Karpas-422 (cell line): ENCODE results near the gene RUNX2. TPM values are rescaled to one million over a fixed set of nuclear protein-coding genes. Genes with fewer than 3 reads are reported as not detected.

Experiments
- DNase-seq: peaks from one replicate; pipeline ENCODE4 v3.0.0-alpha.2; 2015
- H2AFZ ChIP-seq: fragments of 200-600 bp; sonication (generic); 2 replicates; pipeline ENCODE4 v1.6.1; 2014; ENCODE audit warnings: antibody characterized with exemption, low read length, mixed read lengths
- H3K27ac ChIP-seq: fragments of 200-600 bp; sonication (generic); 2 replicates; pipeline ENCODE4 v1.5.1; 2014; ENCODE audit warnings: mild to moderate bottlenecking, low read length, moderate library complexity
- H3K27me3 ChIP-seq: fragments of 200-600 bp; sonication (generic); 2 replicates; pipeline ENCODE4 v1.6.1; 2014; ENCODE audit warnings: low read length, mixed read lengths
- H3K36me3 ChIP-seq: fragments of 200-600 bp; sonication (generic); 2 replicates; pipeline ENCODE4 v1.6.1; 2014; ENCODE audit warnings: low read length, mixed read lengths; ENCODE audit not compliant: insufficient read depth
- H3K4me1 ChIP-seq: fragments of 200-600 bp; sonication (generic); 2 replicates; pipeline ENCODE4 v1.6.1; 2014; ENCODE audit warnings: mild to moderate bottlenecking, low read length, mixed read lengths
- H3K4me2 ChIP-seq: fragments of 200-600 bp; sonication (generic); 2 replicates; pipeline ENCODE4 v1.6.1; 2014; ENCODE audit warnings: low read length, low read depth, mild to moderate bottlenecking; ENCODE audit not compliant: poor library complexity, severe bottlenecking
- H3K4me3 ChIP-seq: fragments of 200-600 bp; sonication (generic); 2 replicates; pipeline ENCODE4 v1.5.1; 2014; ENCODE audit warnings: mild to moderate bottlenecking, antibody characterized with exemption, low read length, mixed read lengths
- H3K79me2 ChIP-seq: fragments of 200-600 bp; sonication (generic); 2 replicates; pipeline ENCODE4 v1.6.1; 2014; ENCODE audit warnings: mild to moderate bottlenecking, low read length, mixed read lengths
- H3K9ac ChIP-seq: fragments of 200-600 bp; sonication (generic); 2 replicates; pipeline ENCODE4 v1.6.0; 2014; ENCODE audit warnings: low read length
- H3K9me2 ChIP-seq: fragments of 200-600 bp; sonication (generic), shearing (Covaris generic); replicated peaks from 2 replicates; pipeline ENCODE4 v1.6.0; 2014; ENCODE audit warnings: mild to moderate bottlenecking, low read length, moderate library complexity; ENCODE audit not compliant: insufficient read depth
- H3K9me3 ChIP-seq: fragments of 300-700, 200-600 bp; sonication (generic); 2 replicates; pipeline ENCODE4 v1.6.1; 2014; ENCODE audit warnings: low read length, mixed read lengths
- H4K20me1 ChIP-seq: fragments of 200-600 bp; sonication (generic); 2 replicates; pipeline ENCODE4 v1.6.1; 2014; ENCODE audit warnings: mild to moderate bottlenecking, antibody characterized with exemption, low read length, low read depth; ENCODE audit not compliant: insufficient read depth
- total RNA-seq: library from RNA; depleted of rRNA; stranded (reverse); fragments of >200 nt; shearing (Covaris generic); gene quantifications from 2 replicates; pipeline ENCODE4 v1.2.3, GENCODE V29; 2014; ENCODE audit warnings: low replicate concordance

RUNX2 gene
- total RNA-seq, 1 experiment from 2014 or later = 0.19 TPM

- DNase-seq = no peak
- Histone ChIP-seq H3K27me3 (no peaks in the 10 kb centered on the region), H3K36me3 (no peaks in the 10 kb centered on the region), H3K4me1 (no peaks in the 10 kb centered on the region), H2AFZ (no peak overlapping the region), H3K9me3 (no peaks in the 10 kb centered on the region), H3K9ac (no peak overlapping the region), H3K4me2 (no peak overlapping the region), H3K4me3 (no peak overlapping the region), H3K79me2 (no peaks in the 10 kb centered on the region), H4K20me1 (no peaks in the 10 kb centered on the region; the same call in 1 of the 2 replicates), H3K27ac (no peak overlapping the region), H3K9me2 (no peaks in the 10 kb centered on the region)
These were observed 361.9 kb downstream of the RUNX2 start for GRCh38 chr6:45689926-45690615.

- no peaks in the 10 kb centered on the region; the same call in 1 of the 2 replicates for H4K20me1 ChIP-seq
- no peak overlapping the region for H2AFZ ChIP-seq
- no peaks in the 10 kb centered on the region for H3K27me3 ChIP-seq
- H3K4me2 ChIP-seq = no peak overlapping the region
- DNase-seq = no peak
- H3K4me1 ChIP-seq = no peaks in the 10 kb centered on the region
- no peak overlapping the region for H3K4me3 ChIP-seq
- H3K36me3 ChIP-seq = no peaks in the 10 kb centered on the region
- H3K27ac ChIP-seq = no peak overlapping the region
- no peaks in the 10 kb centered on the region for H3K9me3 ChIP-seq
- no peaks in the 10 kb centered on the region for H3K79me2 ChIP-seq
- no peak overlapping the region for H3K9ac ChIP-seq
- H3K9me2 ChIP-seq = no peaks in the 10 kb centered on the region
These were observed 362.7 kb downstream of the RUNX2 start for GRCh38 chr6:45690846-45691245.

GRCh38 chr6:45691426-45691825 is 363.3 kb downstream of the RUNX2 start:
- Histone ChIP-seq H3K9me2 (no peaks in the 10 kb centered on the region), H3K9me3 (no peaks in the 10 kb centered on the region), H4K20me1 (no peaks in the 10 kb centered on the region; the same call in 1 of the 2 replicates), H3K79me2 (no peaks in the 10 kb centered on the region), H3K9ac (no peak overlapping the region), H2AFZ (no peak overlapping the region), H3K4me2 (no peak overlapping the region), H3K4me1 (no peaks in the 10 kb centered on the region), H3K27me3 (no peaks in the 10 kb centered on the region), H3K36me3 (no peaks in the 10 kb centered on the region), H3K27ac (no peak overlapping the region), H3K4me3 (no peak overlapping the region)
- DNase-seq = no peak

- Histone ChIP-seq H3K9me3 (no peaks in the 10 kb centered on the region), H3K9me2 (no peaks in the 10 kb centered on the region), H2AFZ (no peak overlapping the region), H3K27me3 (no peaks in the 10 kb centered on the region), H3K79me2 (no peaks in the 10 kb centered on the region), H3K27ac (no peak overlapping the region), H3K9ac (no peak overlapping the region), H4K20me1 (no peaks in the 10 kb centered on the region; the same call in 1 of the 2 replicates), H3K36me3 (no peaks in the 10 kb centered on the region), H3K4me3 (no peak overlapping the region), H3K4me2 (no peak overlapping the region), H3K4me1 (no peaks in the 10 kb centered on the region)
- no peak for DNase-seq
These were observed 363.9 kb downstream of the RUNX2 start for GRCh38 chr6:45692021-45692420.

- H3K9me2 ChIP-seq = no peaks in the 10 kb centered on the region
- H3K79me2 ChIP-seq = no peaks in the 10 kb centered on the region
- no peak overlapping the region for H3K9ac ChIP-seq
- H3K27me3 ChIP-seq = no peaks in the 10 kb centered on the region
- H3K4me1 ChIP-seq = no peaks in the 10 kb centered on the region
- H4K20me1 ChIP-seq = no peaks in the 10 kb centered on the region
- no peak overlapping the region for H3K4me3 ChIP-seq
- H3K27ac ChIP-seq = no peak overlapping the region
- H3K36me3 ChIP-seq = no peaks in the 10 kb centered on the region
- no peak overlapping the region for H3K4me2 ChIP-seq
- H2AFZ ChIP-seq = no peak overlapping the region
- H3K9me3 ChIP-seq = no peaks in the 10 kb centered on the region
- DNase-seq = no peak
These were observed 368.6 kb downstream of the RUNX2 start for GRCh38 chr6:45696738-45697137.

- no peaks in the 10 kb centered on the region for H3K36me3 ChIP-seq
- H3K4me1 ChIP-seq = no peaks in the 10 kb centered on the region
- H3K79me2 ChIP-seq = no peaks in the 10 kb centered on the region
- no peaks in the 10 kb centered on the region for H4K20me1 ChIP-seq
- H3K4me2 ChIP-seq = no peak overlapping the region
- DNase-seq = no peak
- H3K9ac ChIP-seq = no peak overlapping the region
- no peaks in the 10 kb centered on the region for H3K9me2 ChIP-seq
- H2AFZ ChIP-seq = no peak overlapping the region
- no peaks in the 10 kb centered on the region for H3K27me3 ChIP-seq
- H3K27ac ChIP-seq = no peak overlapping the region
- H3K4me3 ChIP-seq = no peak overlapping the region
- no peaks in the 10 kb centered on the region for H3K9me3 ChIP-seq
These were observed 369.5 kb downstream of the RUNX2 start for GRCh38 chr6:45697605-45698004.

- no peak for DNase-seq
- Histone ChIP-seq H3K27me3 (no peaks in the 10 kb centered on the region), H3K9ac (no peak overlapping the region), H3K4me3 (no peak overlapping the region), H3K36me3 (no peaks in the 10 kb centered on the region), H3K9me2 (no peaks in the 10 kb centered on the region), H3K9me3 (no peaks in the 10 kb centered on the region), H2AFZ (no peak overlapping the region), H3K27ac (no peak overlapping the region), H3K79me2 (no peaks in the 10 kb centered on the region), H3K4me1 (no peaks in the 10 kb centered on the region), H4K20me1 (no peaks in the 10 kb centered on the region), H3K4me2 (no peak overlapping the region)
These were observed 369.9 kb downstream of the RUNX2 start for GRCh38 chr6:45698046-45698445.

GRCh38 chr6:45699663-45700062 is 371.5 kb downstream of the RUNX2 start:
- no peaks in the 10 kb centered on the region for H3K27me3 ChIP-seq
- DNase-seq = no peak
- no peaks in the 10 kb centered on the region for H3K9me2 ChIP-seq
- no peak overlapping the region for H3K27ac ChIP-seq
- no peaks in the 10 kb centered on the region for H3K79me2 ChIP-seq
- no peak overlapping the region for H3K9ac ChIP-seq
- no peaks in the 10 kb centered on the region for H3K4me1 ChIP-seq
- no peaks in the 10 kb centered on the region for H3K36me3 ChIP-seq
- no peak overlapping the region for H3K4me2 ChIP-seq
- H3K9me3 ChIP-seq = no peaks in the 10 kb centered on the region
- no peaks in the 10 kb centered on the region for H4K20me1 ChIP-seq
- H3K4me3 ChIP-seq = no peak overlapping the region
- H2AFZ ChIP-seq = no peak overlapping the region
